Measurements from ENCODE around the gene OTUB2. TPM values are rescaled to one million over a fixed set of nuclear protein-coding genes. Genes with fewer than 3 reads are reported as not detected.

The OTUB2 gene
- total and polyA plus RNA-seq, 8 donors = 0.30 to 1.3 (median 0.66) TPM

DNA sequence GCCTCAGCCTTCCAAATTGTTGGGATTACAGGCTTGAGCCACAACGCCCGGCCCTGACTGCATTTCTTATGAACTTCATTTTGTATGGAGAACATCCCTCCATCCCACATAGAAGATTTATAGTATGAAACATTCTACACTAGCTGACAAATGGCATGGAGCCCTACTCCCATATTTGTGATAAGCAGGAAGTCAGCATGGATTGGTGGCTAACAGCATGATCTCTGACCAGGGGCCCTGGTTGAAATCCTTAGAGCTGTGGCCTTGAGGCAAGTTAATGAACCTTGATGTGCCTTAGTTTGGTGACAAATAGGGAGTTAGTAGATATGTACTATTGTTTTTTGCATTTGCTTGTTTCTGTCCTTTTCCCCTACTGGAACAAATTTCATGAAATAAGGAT lies 67.3 kb downstream of the OTUB2 start:
- DNase-seq = no peak
- FAIRE-seq = no peak

DNA sequence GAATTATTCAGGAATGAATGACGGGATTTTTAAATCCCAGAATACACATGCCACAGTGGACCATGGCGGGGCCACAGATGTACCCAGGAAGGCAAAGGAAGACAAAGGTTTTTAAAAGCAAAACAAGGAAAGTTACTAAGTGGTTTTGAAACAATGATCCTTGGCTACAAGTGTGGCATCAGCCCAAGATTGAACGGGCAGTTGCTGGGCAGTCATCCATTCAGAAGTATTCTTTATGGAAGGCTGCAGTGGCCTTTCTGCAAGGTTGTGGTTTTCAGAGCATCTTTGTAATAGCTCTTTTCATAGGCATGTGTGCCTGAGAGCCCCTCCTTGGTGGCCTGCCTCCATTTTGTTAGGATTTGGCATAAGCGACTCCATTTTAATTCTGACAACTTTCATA lies 71.0 kb downstream of the OTUB2 start:
- TF ChIP-seq, protein P1, sequence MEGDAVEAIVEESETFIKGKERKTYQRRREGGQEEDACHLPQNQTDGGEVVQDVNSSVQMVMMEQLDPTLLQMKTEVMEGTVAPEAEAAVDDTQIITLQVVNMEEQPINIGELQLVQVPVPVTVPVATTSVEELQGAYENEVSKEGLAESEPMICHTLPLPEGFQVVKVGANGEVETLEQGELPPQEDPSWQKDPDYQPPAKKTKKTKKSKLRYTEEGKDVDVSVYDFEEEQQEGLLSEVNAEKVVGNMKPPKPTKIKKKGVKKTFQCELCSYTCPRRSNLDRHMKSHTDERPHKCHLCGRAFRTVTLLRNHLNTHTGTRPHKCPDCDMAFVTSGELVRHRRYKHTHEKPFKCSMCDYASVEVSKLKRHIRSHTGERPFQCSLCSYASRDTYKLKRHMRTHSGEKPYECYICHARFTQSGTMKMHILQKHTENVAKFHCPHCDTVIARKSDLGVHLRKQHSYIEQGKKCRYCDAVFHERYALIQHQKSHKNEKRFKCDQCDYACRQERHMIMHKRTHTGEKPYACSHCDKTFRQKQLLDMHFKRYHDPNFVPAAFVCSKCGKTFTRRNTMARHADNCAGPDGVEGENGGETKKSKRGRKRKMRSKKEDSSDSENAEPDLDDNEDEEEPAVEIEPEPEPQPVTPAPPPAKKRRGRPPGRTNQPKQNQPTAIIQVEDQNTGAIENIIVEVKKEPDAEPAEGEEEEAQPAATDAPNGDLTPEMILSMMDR (IDR thresholded peaks at IDR 0.05) = no peak
- Histone ChIP-seq H3K9me3 (no peaks in the 10 kb centered on the region), H3K4me1 (no peaks in the 10 kb centered on the region), H3K27ac (no peak overlapping the region), H3K4me3 (no peak overlapping the region), H3K27me3 (no peaks in the 10 kb centered on the region), H3K36me3 (no peaks in the 10 kb centered on the region)
- intact Hi-C loops (cut with DNase I) = no loop called here
- ATAC-seq (no peak), DNase-seq (no peak), FAIRE-seq (no peak)
- WGBS, 2 donors = 93 to 95% methylated on average over 4 of the region's 4 CpGs

More for the DNA sequence above, 67.3 kb downstream of the OTUB2 start:
- intact Hi-C loops (cut with DNase I) = no loop called here
- WGBS, 2 donors = 92 to 96% methylated on average over 2 of the region's 2 CpGs
- H3K4me1 ChIP-seq = no peaks in the 10 kb centered on the region
- H3K4me3 ChIP-seq = no peak overlapping the region
- H3K27me3 ChIP-seq = no peaks in the 10 kb centered on the region
- no peak overlapping the region for H3K27ac ChIP-seq
- no peaks in the 10 kb centered on the region for H3K36me3 ChIP-seq
- no peaks in the 10 kb centered on the region for H3K9me3 ChIP-seq
- no peak for ATAC-seq
- TF ChIP-seq, protein P1 (IDR thresholded peaks at IDR 0.05) = no peak

Other genes with a start within 250 kb of the OTUB2 start
- gene PRIMA1, start 237.9 kb upstream of the OTUB2 start, total RNA-seq = under 1 TPM; 0.28 to 0.56 (median 0.33) TPM
- gene PRIMA1, start 237.9 kb upstream of the OTUB2 start, polyA plus RNA-seq = under 1 TPM; 0.27 to 0.61 TPM
- not detected for gene FAM181A, start 99.0 kb upstream of the OTUB2 start, total RNA-seq
- not detected for gene FAM181A, start 99.0 kb upstream of the OTUB2 start, polyA plus RNA-seq
- gene ASB2, start 49.8 kb upstream of the OTUB2 start, total RNA-seq = under 1 TPM; 0.09 to 0.53 (median 0.26) TPM
- 1 to 10 TPM; 1.3 to 1.4 TPM for gene ASB2, start 49.8 kb upstream of the OTUB2 start, polyA plus RNA-seq
- gene CCDC197, start 29.0 kb upstream of the OTUB2 start, total RNA-seq = not detected
- gene CCDC197, start 29.0 kb upstream of the OTUB2 start, polyA plus RNA-seq = not detected
- gene DDX24, start 54.9 kb downstream of the OTUB2 start, total RNA-seq = 10 to 100 TPM; 55.9 to 86.4 (median 68.0) TPM
- gene DDX24, start 54.9 kb downstream of the OTUB2 start, polyA plus RNA-seq = 100 to 1,000 TPM in 1 of 2 donors, 10 to 100 TPM in 1; 60.7 to 111 TPM
- 1 to 10 TPM; 3.8 to 8.7 (median 6.8) TPM for gene IFI27L1, start 55.0 kb downstream of the OTUB2 start, total RNA-seq
- gene IFI27L1, start 55.0 kb downstream of the OTUB2 start, polyA plus RNA-seq = 10 to 100 TPM; 14.1 to 14.3 TPM
- 10 to 100 TPM in 4 of 6 donors, 1 to 10 TPM in 2; 8.1 to 21.4 (median 12.1) TPM for gene IFI27, start 84.4 kb downstream of the OTUB2 start, total RNA-seq
- 10 to 100 TPM; 61.4 to 78.9 TPM for gene IFI27, start 84.4 kb downstream of the OTUB2 start, polyA plus RNA-seq
- gene IFI27L2, start 103.3 kb downstream of the OTUB2 start, total RNA-seq = 10 to 100 TPM in 3 of 6 donors, 1 to 10 TPM in 3; 5.4 to 20.2 (median 10.0) TPM
- 10 to 100 TPM; 38.7 to 90.7 TPM for gene IFI27L2, start 103.3 kb downstream of the OTUB2 start, polyA plus RNA-seq
- 1 to 10 TPM in 1 of 6 donors, under 1 TPM in 5; 0.56 to 1.3 (median 0.66) TPM for gene PPP4R4, start 148.0 kb downstream of the OTUB2 start, total RNA-seq
- 1 to 10 TPM in 1 of 2 donors, under 1 TPM in 1; 0.19 to 1.2 TPM for gene PPP4R4, start 148.0 kb downstream of the OTUB2 start, polyA plus RNA-seq

Measured in pancreas (tissue), 10 donors.